KMS-11 (cell line): Measurements from ENCODE around the gene PLEKHM3.

Source experiments
- H2AFZ ChIP-seq: fragments of 200-600 bp; sonication (generic); 2 replicates; pipeline ENCODE4 v1.6.1; 2016; ENCODE audit warnings: antibody characterized with exemption, mixed run types, low read depth
- H3K27ac ChIP-seq: fragments of 200-600 bp; sonication (generic); 2 replicates; pipeline ENCODE4 v1.6.1; 2016; ENCODE audit warnings: mild to moderate bottlenecking, mixed run types
- H3K27me3 ChIP-seq: fragments of 200-600 bp; sonication (generic); 2 replicates; pipeline ENCODE4 v1.6.1; 2017; ENCODE audit warnings: mild to moderate bottlenecking, low read depth, mixed run types, moderate library complexity; ENCODE audit not compliant: insufficient read depth
- H3K36me3 ChIP-seq: fragments of 200-600 bp; sonication (generic); 2 replicates; pipeline ENCODE4 v1.6.1; 2017; ENCODE audit warnings: mild to moderate bottlenecking, mixed run types; ENCODE audit not compliant: insufficient read depth
- H3K4me1 ChIP-seq: fragments of 200-600 bp; sonication (generic); 2 replicates; pipeline ENCODE4 v1.6.1; 2016; ENCODE audit warnings: mild to moderate bottlenecking, low read depth, mixed run types; ENCODE audit not compliant: poor library complexity, severe bottlenecking
- H3K4me2 ChIP-seq: fragments of 200-600 bp; sonication (generic); 2 replicates; pipeline ENCODE4 v1.7.0; 2016; ENCODE audit warnings: mild to moderate bottlenecking, mixed run types
- H3K4me3 ChIP-seq: fragments of 200-600 bp; sonication (generic); IDR thresholded peaks from 2 replicates; pipeline ENCODE4 v1.6.1; 2017; ENCODE audit warnings: low read depth, low read length, mixed read lengths; ENCODE audit not compliant: insufficient read depth
- H3K79me2 ChIP-seq: fragments of 200-600 bp; sonication (generic); 2 replicates; pipeline ENCODE4 v1.6.1; 2016; ENCODE audit warnings: low read depth, mixed run types; ENCODE audit not compliant: insufficient read depth
- H3K9ac ChIP-seq: fragments of 200-600 bp; sonication (generic); 2 replicates; pipeline ENCODE4 v1.6.1; 2016; ENCODE audit warnings: mild to moderate bottlenecking, mixed run types
- H4K20me1 ChIP-seq: fragments of 200-600 bp; sonication (generic); 2 replicates; pipeline ENCODE4 v1.6.1; 2016; ENCODE audit warnings: mild to moderate bottlenecking, mixed run types; ENCODE audit not compliant: insufficient read depth
- TF ChIP-seq, protein P1 (sequence below): fragments of 200-600 bp; sonication (generic); conservative IDR thresholded peaks from 2 replicates; pipeline ENCODE4 v1.6.1; 2017; ENCODE audit warnings: low read depth, mild to moderate bottlenecking, antibody characterized with exemption, low read length, moderate library complexity, mixed read lengths

The PLEKHM3 gene

DNA sequence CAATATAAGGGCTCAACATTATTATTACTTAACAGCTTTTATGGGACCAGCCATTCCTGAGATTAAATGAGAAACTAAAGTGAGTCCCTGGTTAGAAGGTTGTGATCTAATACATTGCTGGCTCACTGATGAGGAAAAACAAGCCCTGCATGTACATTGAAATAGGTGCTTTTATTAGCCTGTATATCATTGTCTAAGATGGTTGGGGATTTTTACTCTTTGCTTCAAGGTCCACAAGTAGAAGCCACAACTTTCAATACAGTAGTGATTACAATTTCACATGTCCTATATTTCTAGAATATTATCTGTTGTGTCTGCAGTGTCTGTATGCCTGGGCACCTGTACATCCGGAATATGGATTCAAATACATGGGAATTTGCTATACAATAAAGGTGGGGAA, 151.5 kb downstream of the PLEKHM3 start:
- Histone ChIP-seq H3K27ac (no peak overlapping the region), H3K4me3 (no peak overlapping the region), H3K4me1 (peaks cover 49% of the 10 kb centered on the region), H3K36me3 (no peaks in the 10 kb centered on the region), H4K20me1 (no peaks in the 10 kb centered on the region), H2AFZ (no peak overlapping the region), H3K4me2 (peak overlapping the region; percentile 36; the same call in 1 of the 2 replicates), H3K9ac (no peak overlapping the region), H3K79me2 (no peaks in the 10 kb centered on the region), H3K27me3 (no peaks in the 10 kb centered on the region)
- TF ChIP-seq, protein P1, sequence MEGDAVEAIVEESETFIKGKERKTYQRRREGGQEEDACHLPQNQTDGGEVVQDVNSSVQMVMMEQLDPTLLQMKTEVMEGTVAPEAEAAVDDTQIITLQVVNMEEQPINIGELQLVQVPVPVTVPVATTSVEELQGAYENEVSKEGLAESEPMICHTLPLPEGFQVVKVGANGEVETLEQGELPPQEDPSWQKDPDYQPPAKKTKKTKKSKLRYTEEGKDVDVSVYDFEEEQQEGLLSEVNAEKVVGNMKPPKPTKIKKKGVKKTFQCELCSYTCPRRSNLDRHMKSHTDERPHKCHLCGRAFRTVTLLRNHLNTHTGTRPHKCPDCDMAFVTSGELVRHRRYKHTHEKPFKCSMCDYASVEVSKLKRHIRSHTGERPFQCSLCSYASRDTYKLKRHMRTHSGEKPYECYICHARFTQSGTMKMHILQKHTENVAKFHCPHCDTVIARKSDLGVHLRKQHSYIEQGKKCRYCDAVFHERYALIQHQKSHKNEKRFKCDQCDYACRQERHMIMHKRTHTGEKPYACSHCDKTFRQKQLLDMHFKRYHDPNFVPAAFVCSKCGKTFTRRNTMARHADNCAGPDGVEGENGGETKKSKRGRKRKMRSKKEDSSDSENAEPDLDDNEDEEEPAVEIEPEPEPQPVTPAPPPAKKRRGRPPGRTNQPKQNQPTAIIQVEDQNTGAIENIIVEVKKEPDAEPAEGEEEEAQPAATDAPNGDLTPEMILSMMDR, result no peak

DNA sequence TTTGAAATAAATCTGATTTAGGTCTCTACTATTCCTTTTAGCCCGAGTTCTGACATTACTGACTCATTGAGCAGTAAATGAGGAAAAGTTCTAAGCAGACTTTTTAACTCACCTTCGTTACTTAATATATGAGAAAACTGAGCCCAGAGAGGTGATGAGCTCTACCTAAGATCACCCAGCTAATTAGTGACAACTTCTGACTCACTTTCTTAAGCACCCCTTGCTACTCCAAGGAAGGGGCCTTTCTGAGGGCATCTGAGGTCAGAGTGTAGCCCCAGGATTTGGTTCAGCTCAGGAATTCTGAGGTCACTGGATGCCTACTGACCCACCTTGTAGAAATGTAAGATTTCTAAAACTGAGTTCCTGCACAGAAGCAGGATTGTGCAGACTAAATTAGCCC, 153.4 kb downstream of the PLEKHM3 start:
- no peak overlapping the region for H3K9ac ChIP-seq
- no peaks in the 10 kb centered on the region for H3K79me2 ChIP-seq
- H3K27me3 ChIP-seq, result no peaks in the 10 kb centered on the region
- H3K4me1 ChIP-seq, result peaks cover 50% of the 10 kb centered on the region
- H3K36me3 ChIP-seq, result no peaks in the 10 kb centered on the region
- TF ChIP-seq, protein P1, result no peak
- no peak overlapping the region for H3K27ac ChIP-seq
- no peaks in the 10 kb centered on the region for H4K20me1 ChIP-seq
- peak overlapping the region; percentile 68; the same call in 1 of the 2 replicates for H3K4me2 ChIP-seq
- no peak overlapping the region for H3K4me3 ChIP-seq
- no peak overlapping the region for H2AFZ ChIP-seq

DNA sequence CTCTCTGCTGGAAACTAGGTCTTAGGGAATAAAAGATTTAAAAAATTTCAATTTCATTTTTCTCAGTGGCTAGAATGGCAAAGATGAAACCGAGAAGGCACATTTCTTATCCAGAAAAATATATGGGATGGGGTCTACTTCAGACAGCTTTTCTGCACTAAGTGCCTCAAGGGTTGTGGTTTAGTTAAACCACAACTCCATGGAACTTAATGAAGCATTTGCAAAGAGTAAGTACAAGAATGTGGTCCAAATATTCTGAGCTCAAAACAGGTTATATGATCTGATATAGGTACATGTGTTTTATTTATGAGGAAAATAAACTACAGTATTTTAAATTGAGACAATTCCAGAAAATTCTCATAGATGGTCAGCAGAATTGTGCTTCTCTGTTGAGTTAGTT, 153.8 kb downstream of the PLEKHM3 start:
- Histone ChIP-seq H2AFZ (no peak overlapping the region), H3K9ac (no peak overlapping the region), H3K4me1 (peaks cover 50% of the 10 kb centered on the region), H3K4me2 (peak overlapping the region; percentile 68; the same call in 1 of the 2 replicates), H3K4me3 (no peak overlapping the region), H3K36me3 (no peaks in the 10 kb centered on the region), H3K27me3 (no peaks in the 10 kb centered on the region), H3K79me2 (no peaks in the 10 kb centered on the region), H4K20me1 (no peaks in the 10 kb centered on the region), H3K27ac (no peak overlapping the region)
- TF ChIP-seq, protein P1, result no peak

DNA sequence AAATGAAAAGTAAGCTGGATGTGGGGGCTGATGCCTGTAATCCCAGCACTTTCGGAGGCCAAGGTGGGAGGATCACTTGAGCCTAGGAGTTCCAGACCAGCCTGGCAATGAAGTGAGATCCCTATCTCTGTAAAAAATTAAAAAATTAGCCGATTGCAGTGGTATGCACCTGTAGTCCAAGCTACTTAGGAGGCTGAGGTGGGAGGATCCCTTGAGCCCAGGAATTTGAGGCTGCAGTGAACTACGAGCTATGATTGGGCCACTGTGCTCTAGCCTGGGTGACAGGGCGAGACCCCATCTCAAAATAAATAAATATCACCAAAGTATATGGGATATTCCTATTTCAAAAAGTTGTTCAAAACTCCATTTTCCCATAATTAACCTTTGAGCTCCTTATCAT, 154.5 kb downstream of the PLEKHM3 start:
- TF ChIP-seq, protein P1, result no peak
- Histone ChIP-seq H3K79me2 (no peaks in the 10 kb centered on the region), H2AFZ (no peak overlapping the region), H3K36me3 (no peaks in the 10 kb centered on the region), H3K27ac (no peak overlapping the region), H3K4me1 (peaks cover 50% of the 10 kb centered on the region), H3K4me3 (no peak overlapping the region), H3K4me2 (peak overlapping the region; percentile 68; the same call in 1 of the 2 replicates), H4K20me1 (no peaks in the 10 kb centered on the region), H3K27me3 (no peaks in the 10 kb centered on the region), H3K9ac (no peak overlapping the region)
